GM12892 (cell line): ENCODE results near the gene TUG1.

Experiments
- POLR2A ChIP-seq: IDR thresholded peaks from 2 replicates; pipeline ENCODE4 v1.6.1; 2011; ENCODE audit warnings: low read depth, low read length, control low read depth
- POLR2AphosphoS5 ChIP-seq: IDR thresholded peaks from 2 replicates; pipeline ENCODE4 v1.6.1; 2011; ENCODE audit warnings: low read depth, low read length, control low read depth
- TAF1 ChIP-seq: IDR thresholded peaks from 2 replicates; pipeline ENCODE4 v1.6.1; 2011; ENCODE audit warnings: low read depth, mild to moderate bottlenecking, control low read depth, low read length, borderline replicate concordance

DNA sequence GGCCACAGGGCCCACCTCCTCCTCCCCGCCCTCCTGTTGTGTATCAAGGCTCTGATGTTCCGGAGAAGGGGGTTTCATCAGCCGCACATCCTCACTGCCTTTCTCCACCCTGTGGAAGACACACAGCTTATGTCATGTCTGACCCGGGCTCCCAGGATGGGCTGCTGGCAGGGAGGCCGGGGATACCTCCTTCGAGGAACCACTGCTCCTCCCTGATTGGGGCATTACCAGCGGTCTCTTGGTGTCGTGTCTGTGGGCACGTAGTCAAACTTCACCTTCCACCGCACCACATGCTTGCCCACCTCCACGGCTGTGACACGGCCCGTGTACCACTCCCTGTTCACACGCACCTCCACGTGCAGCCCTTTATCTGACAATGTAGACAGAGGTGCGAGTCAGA lies 36.4 kb upstream of the TUG1 start:
- TF ChIP-seq POLR2A (no peak), POLR2AphosphoS5 (no peak), TAF1 (no peak)
